H1 (cell line): Measurements from ENCODE around the gene VMP1. TPM values are rescaled to one million over a fixed set of nuclear protein-coding genes. Genes with fewer than 3 reads are reported as not detected.

Experiments
- CTCF ChIA-PET: fragments of 300-600 bp; sonication (Branson Sonifier 250); formaldehyde crosslinking; loops from one replicate; lab custom pipeline; 2021; ENCODE audit not compliant: partially characterized antibody; lab: Charles Lee
- POLR2A ChIA-PET: fragments of 300-600 bp; sonication (Branson Sonifier 250); formaldehyde crosslinking; loops from one replicate; lab custom pipeline; 2021; ENCODE audit warnings: inconsistent platforms; ENCODE audit not compliant: partially characterized antibody; lab: Charles Lee
- DNase-seq, 2 experiments: peaks; one replicate each; pipeline versions ENCODE4 v3.0.0 to v3.0.0-alpha.2; 2010 to 2022; ENCODE audit warnings: low spot score in 2 of 2, low read depth in 1 of 2, mixed read lengths in 1 of 2
- FAIRE-seq: peaks from 2 replicates; lab custom pipeline; 2011; peaks lifted over from hg19 to GRCh38; lab: Jason Lieb, UNC
- H2AFZ ChIP-seq: 2 replicates; pipeline ENCODE4 v1.8.1; 2012; ENCODE audit warnings: low read length, inconsistent platforms
- H2AK5ac ChIP-seq: 2 replicates; pipeline ENCODE4 v1.6.1; 2013; ENCODE audit warnings: low read depth, low read length
- H2BK120ac ChIP-seq: replicated peaks from 2 replicates; pipeline ENCODE3; 2013; ENCODE audit warnings: low read depth, low read length, inconsistent platforms
- H2BK12ac ChIP-seq: 2 replicates; pipeline ENCODE4 v1.6.1; 2013; ENCODE audit warnings: low read depth, low read length
- H2BK15ac ChIP-seq: 2 replicates; pipeline ENCODE4 v1.6.1; 2013; ENCODE audit warnings: low read length
- H2BK20ac ChIP-seq: 2 replicates; pipeline ENCODE4 v1.6.1; 2013; ENCODE audit warnings: low read length
- H2BK5ac ChIP-seq: 2 replicates; pipeline ENCODE4 v1.6.1; 2013; ENCODE audit warnings: low read depth, low read length
- H3K14ac ChIP-seq: 2 replicates; pipeline ENCODE4 v1.6.1; 2013; ENCODE audit warnings: inconsistent platforms; ENCODE audit not compliant: insufficient read length
- H3K18ac ChIP-seq: 2 replicates; pipeline ENCODE4 v1.6.1; 2013; ENCODE audit warnings: low read length; ENCODE audit errors: extremely low read depth
- H3K23ac ChIP-seq: 2 replicates; pipeline ENCODE4 v1.6.1; 2013; ENCODE audit warnings: inconsistent platforms; ENCODE audit not compliant: insufficient read length
- H3K23me2 ChIP-seq: 2 replicates; pipeline ENCODE4 v1.6.1; 2013; ENCODE audit warnings: low read depth, low read length
- H3K27ac ChIP-seq: 2 replicates; pipeline ENCODE4 v1.6.1; 2011; ENCODE audit warnings: low read depth, low read length, inconsistent platforms
- H3K27me3 ChIP-seq, 4 experiments: replicated peaks in 1 of 4; 1 replicate in 1 of 4; 2 replicates in 3 of 4; pipeline versions ENCODE4 v1.6.1 to v1.8.1; 2011 to 2013; ENCODE audit warnings: low read length in 3 of 4, mild to moderate bottlenecking in 3 of 4, inconsistent platforms in 2 of 4, mixed read lengths in 2 of 4, moderate library complexity in 1 of 4; ENCODE audit not compliant: control insufficient read depth in 3 of 4, insufficient read depth in 3 of 4; ENCODE audit errors: extremely low read depth in 1 of 4
- H3K36me3 ChIP-seq, 4 experiments: 2 replicates each; pipeline versions ENCODE4 v1.6.1 to v1.8.1; 2011 to 2013; ENCODE audit warnings: mild to moderate bottlenecking in 4 of 4, low read length in 3 of 4, moderate library complexity in 2 of 4, control low read depth in 1 of 4, inconsistent platforms in 1 of 4; ENCODE audit not compliant: insufficient read depth in 4 of 4, control insufficient read depth in 2 of 4
- H3K4ac ChIP-seq: replicated peaks from 2 replicates; pipeline ENCODE3; 2013; ENCODE audit warnings: low read length, low read depth, mixed read lengths, inconsistent platforms; ENCODE audit not compliant: insufficient read length
- H3K4me1 ChIP-seq, 4 experiments: replicated peaks in 1 of 4; 1 replicate in 1 of 4; 2 replicates in 3 of 4; pipeline versions ENCODE4 v1.6.1 to v1.8.1; 2011 to 2013; ENCODE audit warnings: low read length in 3 of 4, inconsistent platforms in 2 of 4, mixed read lengths in 1 of 4; ENCODE audit not compliant: insufficient read depth in 4 of 4, control insufficient read depth in 3 of 4
- H3K4me2 ChIP-seq, 2 experiments: 2 replicates each; pipeline versions ENCODE4 v1.6.1 to v1.8.1; 2011 to 2013; ENCODE audit warnings: low read depth in 2 of 2, low read length in 2 of 2, control low read depth in 1 of 2, inconsistent platforms in 1 of 2, mild to moderate bottlenecking in 1 of 2; ENCODE audit not compliant: insufficient read depth in 1 of 2
- H3K4me3 ChIP-seq, 4 experiments: fragments of 200-600, 300-600 bp in 1 of 4; sonication (generic), shearing (Covaris generic), sonication (Bioruptor Twin) in 1 of 4; 2 replicates each; pipeline versions ENCODE4 v1.5.1 to v1.8.1; 2011 to 2016; ENCODE audit warnings: low read length in 4 of 4, low read depth in 3 of 4, control low read depth in 2 of 4, inconsistent platforms in 2 of 4, mild to moderate bottlenecking in 2 of 4, mixed read lengths in 1 of 4, moderate library complexity in 1 of 4; ENCODE audit not compliant: insufficient read depth in 2 of 4; ENCODE audit errors: extremely low read depth in 1 of 4
- H3K56ac ChIP-seq: replicated peaks from 2 replicates; pipeline ENCODE3; 2013; ENCODE audit warnings: low read depth, mild to moderate bottlenecking, mixed read lengths, low read length, inconsistent platforms; ENCODE audit not compliant: insufficient read length
- H3K79me1 ChIP-seq: 2 replicates; pipeline ENCODE4 v1.6.1; 2013; ENCODE audit warnings: low read depth, low read length, control low read depth
- H3K79me2 ChIP-seq, 2 experiments: 2 replicates each; pipeline versions ENCODE4 v1.6.1 to v1.8.1; 2012 to 2013; ENCODE audit warnings: low read length in 2 of 2, mild to moderate bottlenecking in 2 of 2, inconsistent platforms in 1 of 2; ENCODE audit not compliant: insufficient read depth in 2 of 2, control insufficient read depth in 1 of 2
- H3K9ac ChIP-seq, 4 experiments: replicated peaks in 1 of 4; 1 replicate in 1 of 4; 2 replicates in 3 of 4; pipeline versions ENCODE4 v1.6.1 to v1.8.1; 2011 to 2013; ENCODE audit warnings: low read depth in 3 of 4, low read length in 3 of 4, control low read depth in 2 of 4, mild to moderate bottlenecking in 2 of 4, moderate library complexity in 2 of 4, inconsistent platforms in 1 of 4; ENCODE audit errors: extremely low read depth in 1 of 4
- H3K9me3 ChIP-seq, 2 experiments: 2 replicates each; pipeline versions ENCODE4 v1.6.1 to v1.8.1; 2012 to 2013; ENCODE audit warnings: mild to moderate bottlenecking in 2 of 2, moderate library complexity in 2 of 2, control low read depth in 1 of 2, inconsistent platforms in 1 of 2, low read depth in 1 of 2, low read length in 1 of 2, mixed read lengths in 1 of 2; ENCODE audit not compliant: insufficient read depth in 2 of 2
- H4K20me1 ChIP-seq, 2 experiments: replicated peaks in 1 of 2; 2 replicates each; pipeline versions ENCODE3 to v1.8.1; 2011 to 2013; ENCODE audit warnings: inconsistent platforms in 2 of 2, low read length in 2 of 2, mild to moderate bottlenecking in 1 of 2; ENCODE audit not compliant: insufficient read depth in 2 of 2, control insufficient read depth in 1 of 2
- H4K5ac ChIP-seq: 2 replicates; pipeline ENCODE4 v1.6.1; 2013; ENCODE audit warnings: low read length, low read depth, mixed read lengths, inconsistent platforms; ENCODE audit not compliant: insufficient read length
- H4K8ac ChIP-seq: 2 replicates; pipeline ENCODE4 v1.8.0; 2013; ENCODE audit warnings: mild to moderate bottlenecking, moderate library complexity, low read length, inconsistent platforms; ENCODE audit not compliant: insufficient read depth; ENCODE audit errors: extremely low read depth
- H4K91ac ChIP-seq: replicated peaks from 2 replicates; pipeline ENCODE3; 2013; ENCODE audit warnings: low read length, mixed read lengths, inconsistent platforms; ENCODE audit not compliant: insufficient read length
- E2F6 ChIP-seq: IDR thresholded peaks from 2 replicates; pipeline ENCODE4 v1.6.1; 2012; ENCODE audit warnings: inconsistent platforms
- SP4 ChIP-seq: IDR thresholded peaks from 2 replicates; pipeline ENCODE4 v1.6.1; 2012; ENCODE audit warnings: low read length, inconsistent platforms
- ZNF274 ChIP-seq: IDR thresholded peaks from 2 replicates; pipeline ENCODE4 v1.7.0; 2012; ENCODE audit warnings: low read length, borderline replicate concordance; ENCODE audit errors: extremely low read depth
- WGBS, 2 experiments: shearing (Covaris generic) in 1 of 2; methylation state at CpG; one replicate each; pipeline versions ENCODE4 v1.1.6 to v1.1.7; 2013 to 2015; ENCODE audit warnings: low lambda C conversion rate in 2 of 2, mixed read lengths in 2 of 2, inconsistent platforms in 1 of 2, low coverage in 1 of 2, missing lambda C conversion rate in 1 of 2; ENCODE audit not compliant: insufficient replicate concordance in 2 of 2, insufficient coverage in 1 of 2, insufficient read length in 1 of 2; ENCODE audit errors: extremely low coverage in 1 of 2, missing lambda C conversion rate in 1 of 2; 5-methylcytosine and 5-hydroxymethylcytosine counted together
- polyA plus RNA-seq, 7 experiments: library from polyadenylated mRNA; depleted of rRNA in 3 of 7; stranded (reverse) in 5 of 7; unstranded in 2 of 7; fragments of >200 nt in 5 of 7; fragments of 200-250 nt in 2 of 7; gene quantifications; 1 replicate in 5 of 7; 2 replicates in 1 of 7; 4 replicates in 1 of 7; pipeline versions ENCODE4 v1.2.1 to v1.2.3, GENCODE V29; 2011 to 2013; ENCODE audit warnings: missing spikeins in 2 of 7, mixed read lengths in 2 of 7
- total RNA-seq: library from RNA; stranded (reverse); fragmentation: NEBNext Ultra II Directional; extraction: Animal tissue kit (Norgen Biotek cat#: 25700); gene quantifications from 2 replicates; pipeline ENCODE4 v1.2.1, GENCODE V29; 2021

The VMP1 gene
- total and polyA plus RNA-seq, 2 of the 8 experiments (the other 6 are each of a cell fraction or from before 2014, with no cell fraction given): 45.0 to 92.7 TPM

GRCh38 chr17:59814276-59814675 lies 106.8 kb downstream of the VMP1 start:
- Histone ChIP-seq H3K9ac (no peak overlapping the region), H3K4me3 (no peak overlapping the region), H3K27me3 (no peaks in the 10 kb centered on the region), H2BK5ac (no peak overlapping the region), H3K27ac (no peak overlapping the region), H3K23me2 (no peaks in the 10 kb centered on the region), H3K79me1 (no peaks in the 10 kb centered on the region), H3K56ac (no peak overlapping the region), H2AFZ (no peak overlapping the region), H4K20me1 (no peaks in the 10 kb centered on the region), H4K5ac (no peak overlapping the region), H2BK20ac (no peak overlapping the region), H4K8ac (no peak overlapping the region), H3K4me2 (no peak overlapping the region), H2BK12ac (no peak overlapping the region), H3K23ac (no peak overlapping the region), H3K18ac (no peak overlapping the region), H2AK5ac (no peak overlapping the region), H3K79me2 (no peaks in the 10 kb centered on the region), H3K36me3 (peaks cover 0 to 6% (median 0%) of the 10 kb centered on the region in 4 experiments; a peak in 2 of 8 replicates), H3K4me1 (no peaks in the 10 kb centered on the region), H4K91ac (no peak overlapping the region), H3K9me3 (no peaks in the 10 kb centered on the region), H2BK120ac (no peak overlapping the region), H3K4ac (no peak overlapping the region), H3K14ac (no peak overlapping the region), H2BK15ac (no peak overlapping the region)
- ChIA-PET CTCF (no interaction called here), POLR2A (interaction anchor here (0.6 to 2.0 kb wide), 2 partner anchors 13 to 25 kb away, joined by 3 to 6 read pairs; no protein-coding TSS in a partner anchor)
- TF ChIP-seq ZNF274: no peak
- no peak for TF ChIP-seq SP4
- no peak for TF ChIP-seq E2F6
- DNase-seq (no peak), FAIRE-seq (no peak)
- 86% methylated on average over 1 of the region's 1 CpG; no CpG with 5 or more reads in 1 of the 2 experiments for WGBS, 2 experiments
